BLaER1 (cell line): ENCODE data around the gene FMNL3.

Experiments
- H3K27ac ChIP-seq: shearing (Covaris generic); formaldehyde crosslinking; 2 replicates; pipeline ENCODE4 v1.8.1; 2022
- H3K27me3 ChIP-seq: shearing (Covaris generic); formaldehyde crosslinking; 2 replicates; pipeline ENCODE4 v1.8.1; 2022
- H3K36me3 ChIP-seq: shearing (Covaris generic); formaldehyde crosslinking; 2 replicates; pipeline ENCODE4 v1.8.1; 2022
- H3K4me1 ChIP-seq: shearing (Covaris generic); formaldehyde crosslinking; 2 replicates; pipeline ENCODE4 v1.8.1; 2022
- H3K4me2 ChIP-seq: shearing (Covaris generic); formaldehyde crosslinking; 2 replicates; pipeline ENCODE4 v1.8.1; 2022
- H3K4me3 ChIP-seq: shearing (Covaris generic); formaldehyde crosslinking; 2 replicates; pipeline ENCODE4 v1.8.1; 2022
- H3K9ac ChIP-seq: shearing (Covaris generic); formaldehyde crosslinking; 2 replicates; pipeline ENCODE4 v1.8.1; 2022
- H3K9me3 ChIP-seq: shearing (Covaris generic); formaldehyde crosslinking; 2 replicates; pipeline ENCODE4 v1.8.1; 2022
- H4K20me1 ChIP-seq: shearing (Covaris generic); formaldehyde crosslinking; 2 replicates; pipeline ENCODE4 v1.8.1; 2022
- Cebpa-rat ChIP-seq: shearing (Covaris generic); IDR thresholded peaks from 2 replicates; pipeline ENCODE4 v1.8.1; 2022

The FMNL3 gene

GRCh38 chr12:49649892-49650291 is 57.3 kb downstream of the FMNL3 start:
- H3K4me2 ChIP-seq: no peak overlapping the region
- no peak overlapping the region for H3K9ac ChIP-seq
- peaks cover 87% of the 10 kb centered on the region for H3K36me3 ChIP-seq
- H3K9me3 ChIP-seq: no peaks in the 10 kb centered on the region
- H4K20me1 ChIP-seq: no peaks in the 10 kb centered on the region
- H3K27ac ChIP-seq: no peak overlapping the region
- TF ChIP-seq Cebpa-rat: no peak
- H3K4me1 ChIP-seq: peaks cover 69% of the 10 kb centered on the region
- H3K4me3 ChIP-seq: no peak overlapping the region
- no peaks in the 10 kb centered on the region for H3K27me3 ChIP-seq

- Histone ChIP-seq H4K20me1 (no peaks in the 10 kb centered on the region), H3K4me2 (no peak overlapping the region), H3K27ac (peak overlapping the region; percentile 53; the same call in 1 of the 2 replicates), H3K36me3 (peaks cover 82% of the 10 kb centered on the region), H3K4me1 (peaks cover 73% of the 10 kb centered on the region), H3K27me3 (no peaks in the 10 kb centered on the region), H3K4me3 (no peak overlapping the region), H3K9ac (no peak overlapping the region), H3K9me3 (no peaks in the 10 kb centered on the region)
- TF ChIP-seq Cebpa-rat: no peak
Observed at GRCh38 chr12:49649445-49649844, 57.8 kb downstream of the FMNL3 start.

- H3K27me3 ChIP-seq: no peaks in the 10 kb centered on the region
- H4K20me1 ChIP-seq: no peaks in the 10 kb centered on the region
- peak overlapping the region; percentile 72 for H3K4me2 ChIP-seq
- H3K4me3 ChIP-seq: no peak overlapping the region
- no peaks in the 10 kb centered on the region for H3K9me3 ChIP-seq
- TF ChIP-seq Cebpa-rat: no peak
- no peak overlapping the region for H3K9ac ChIP-seq
- H3K27ac ChIP-seq: peak overlapping the region; percentile 53
- peaks cover 81% of the 10 kb centered on the region for H3K36me3 ChIP-seq
- H3K4me1 ChIP-seq: peaks cover 80% of the 10 kb centered on the region
Observed at GRCh38 chr12:49648712-49649003, 58.5 kb downstream of the FMNL3 start.

GRCh38 chr12:49647827-49648711 is 59.1 kb downstream of the FMNL3 start:
- TF ChIP-seq Cebpa-rat: no peak
- no peak overlapping the region for H3K4me3 ChIP-seq
- H3K27ac ChIP-seq: peak overlapping the region; percentile 53
- H3K9ac ChIP-seq: peak overlapping the region; percentile 36
- H3K36me3 ChIP-seq: peaks cover 81% of the 10 kb centered on the region
- H4K20me1 ChIP-seq: no peaks in the 10 kb centered on the region
- no peaks in the 10 kb centered on the region for H3K27me3 ChIP-seq
- peaks cover 80% of the 10 kb centered on the region for H3K4me1 ChIP-seq
- no peaks in the 10 kb centered on the region for H3K9me3 ChIP-seq
- peak overlapping the region; percentile 72 for H3K4me2 ChIP-seq

- TF ChIP-seq Cebpa-rat: no peak
- H3K27ac ChIP-seq: peak overlapping the region; percentile 53
- no peaks in the 10 kb centered on the region for H3K27me3 ChIP-seq
- H3K36me3 ChIP-seq: peaks cover 81% of the 10 kb centered on the region
- H3K4me2 ChIP-seq: peak overlapping the region; percentile 72
- no peaks in the 10 kb centered on the region for H3K9me3 ChIP-seq
- peaks cover 71% of the 10 kb centered on the region for H3K4me1 ChIP-seq
- H3K9ac ChIP-seq: peak overlapping the region; percentile 36
- no peaks in the 10 kb centered on the region for H4K20me1 ChIP-seq
- H3K4me3 ChIP-seq: no peak overlapping the region
Observed at GRCh38 chr12:49646871-49647654, 60.1 kb downstream of the FMNL3 start.

GRCh38 chr12:49646331-49646830 is 60.8 kb downstream of the FMNL3 start:
- TF ChIP-seq Cebpa-rat: no peak
- H3K36me3 ChIP-seq: peaks cover 77% of the 10 kb centered on the region

GRCh38 chr12:49645146-49646039 is 61.8 kb downstream of the FMNL3 start:
- peaks cover 64% of the 10 kb centered on the region for H3K4me1 ChIP-seq
- H3K36me3 ChIP-seq: peaks cover 67% of the 10 kb centered on the region
- H4K20me1 ChIP-seq: no peaks in the 10 kb centered on the region
- H3K9me3 ChIP-seq: no peaks in the 10 kb centered on the region
- peak overlapping the region; percentile 31; the same call in 1 of the 2 replicates for H3K9ac ChIP-seq
- H3K4me2 ChIP-seq: peak overlapping the region; percentile 67
- H3K27ac ChIP-seq: peak overlapping the region; percentile 55
- TF ChIP-seq Cebpa-rat: no peak
- no peaks in the 10 kb centered on the region for H3K27me3 ChIP-seq
- no peak overlapping the region for H3K4me3 ChIP-seq

More at GRCh38 chr12:49646331-49646830, 60.8 kb downstream of the FMNL3 start:
- Histone ChIP-seq H4K20me1 (no peaks in the 10 kb centered on the region), H3K9me3 (no peaks in the 10 kb centered on the region), H3K9ac (no peak overlapping the region), H3K27ac (no peak overlapping the region), H3K27me3 (no peaks in the 10 kb centered on the region), H3K4me3 (no peak overlapping the region), H3K4me1 (peaks cover 64% of the 10 kb centered on the region), H3K4me2 (peak overlapping the region; percentile 72)

GRCh38 chr12:49644620-49644994 is 62.6 kb downstream of the FMNL3 start:
- Histone ChIP-seq H3K36me3 (peaks cover 59% of the 10 kb centered on the region), H3K27ac (peak overlapping the region; percentile 62), H3K9ac (peak overlapping the region; percentile 31; the same call in 1 of the 2 replicates)

GRCh38 chr12:49643961-49644619 is 63.1 kb downstream of the FMNL3 start:
- Histone ChIP-seq H3K9ac (peak overlapping the region; percentile 31; the same call in 1 of the 2 replicates), H3K27me3 (no peaks in the 10 kb centered on the region), H3K36me3 (peaks cover 54% of the 10 kb centered on the region), H3K4me3 (no peak overlapping the region), H3K9me3 (no peaks in the 10 kb centered on the region), H3K4me2 (peak overlapping the region; percentile 65), H3K4me1 (peaks cover 53% of the 10 kb centered on the region), H3K27ac (peak overlapping the region; percentile 62), H4K20me1 (no peaks in the 10 kb centered on the region)
- no peak for TF ChIP-seq Cebpa-rat

More at GRCh38 chr12:49644620-49644994, 62.6 kb downstream of the FMNL3 start:
- Histone ChIP-seq H3K27me3 (no peaks in the 10 kb centered on the region), H4K20me1 (no peaks in the 10 kb centered on the region), H3K4me3 (no peak overlapping the region), H3K9me3 (no peaks in the 10 kb centered on the region), H3K4me2 (peak overlapping the region; percentile 67), H3K4me1 (peaks cover 58% of the 10 kb centered on the region)
- no peak for TF ChIP-seq Cebpa-rat
